ENCODE measurements around the gene NPLOC4.
A peak's percentile ranks its signal among the peaks of the same experiment; 100 is the strongest.

Gene NPLOC4

DNA sequence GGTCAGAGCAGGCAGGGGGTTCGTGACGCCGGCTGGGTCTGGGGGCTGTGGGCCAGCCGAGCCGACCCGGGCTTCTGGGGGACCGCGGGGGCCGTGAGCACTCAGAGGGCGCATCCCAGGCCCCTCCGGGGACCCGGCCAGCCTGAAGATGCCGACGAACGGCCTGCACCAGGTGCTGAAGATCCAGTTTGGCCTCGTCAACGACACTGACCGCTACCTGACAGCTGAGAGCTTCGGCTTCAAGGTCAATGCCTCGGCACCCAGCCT, 108.6 kb downstream of the NPLOC4 start:
- no peak for TF ChIP-seq PAX5 (IDR thresholded peaks at IDR 0.05; ENCODE audit: insufficient read depth, low read length, severe bottlenecking)
- no peak for FAIRE-seq
- no peak for DNase-seq (ENCODE audit: insufficient read length, low spot score)

- TF ChIP-seq SPI1 (IDR thresholded peaks at IDR 0.05; ENCODE audit: low read depth, low read length) (no peak), POU2F2 (IDR thresholded peaks at IDR 0.05; ENCODE audit: low read depth, low read length) (no peak), POLR2AphosphoS5 (IDR thresholded peaks at IDR 0.05; ENCODE audit: low read depth, low read length) (no peak), PAX5 (IDR thresholded peaks at IDR 0.05; ENCODE audit: insufficient read depth, low read length, severe bottlenecking) (no peak), TAF1 (IDR thresholded peaks at IDR 0.05; ENCODE audit: low read depth, low read length) (no peak), POLR2A (IDR thresholded peaks at IDR 0.05; ENCODE audit: low read depth, low read length) (no peak)
- DNase-seq (ENCODE audit: insufficient read length, low spot score) (no peak), FAIRE-seq (no peak)
These were observed 109.1 kb downstream of the NPLOC4 start, which contains the start of gene FSCN2 for GRCh38 chr17:81527591-81528383. Gene FSCN2, plus strand, starts transcription at chr17:81528377. Its CDS starts 155 bp downstream, at chr17:81528532.

- no peak for TF ChIP-seq PAX5 (IDR thresholded peaks at IDR 0.05; ENCODE audit: insufficient read depth, low read length, severe bottlenecking)
- TF ChIP-seq SPI1 (IDR thresholded peaks at IDR 0.05; ENCODE audit: low read depth, low read length), result no peak
- no peak for TF ChIP-seq POLR2A (IDR thresholded peaks at IDR 0.05; ENCODE audit: low read depth, low read length)
- no peak for TF ChIP-seq POLR2AphosphoS5 (IDR thresholded peaks at IDR 0.05; ENCODE audit: low read depth, low read length)
- no peak for TF ChIP-seq TAF1 (IDR thresholded peaks at IDR 0.05; ENCODE audit: low read depth, low read length)
- no peak for TF ChIP-seq POU2F2 (IDR thresholded peaks at IDR 0.05; ENCODE audit: low read depth, low read length)
- FAIRE-seq, result no peak
These were observed 110.0 kb downstream of the NPLOC4 start for GRCh38 chr17:81526662-81527571.

DNA sequence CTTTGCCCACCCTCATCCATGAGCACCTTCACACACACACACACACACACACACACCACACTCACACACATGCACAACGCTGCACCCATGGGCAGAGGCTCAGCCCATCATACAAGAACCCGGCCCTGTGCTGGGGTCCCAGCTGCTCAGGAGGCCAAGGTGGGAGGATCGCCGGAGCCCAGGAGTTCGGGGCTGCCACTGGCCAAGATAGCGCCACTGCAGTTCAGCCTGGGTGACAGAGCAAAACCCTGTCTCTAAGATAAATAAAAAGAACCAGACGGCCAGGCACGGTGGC, 112.1 kb downstream of the NPLOC4 start:
- no peak for FAIRE-seq
- DNase-seq (ENCODE audit: insufficient read length, low spot score), result no peak
- TF ChIP-seq PAX5 (IDR thresholded peaks at IDR 0.05; ENCODE audit: insufficient read depth, low read length, severe bottlenecking) (no peak), POLR2AphosphoS5 (IDR thresholded peaks at IDR 0.05; ENCODE audit: low read depth, low read length) (no peak), TAF1 (IDR thresholded peaks at IDR 0.05; ENCODE audit: low read depth, low read length) (no peak), POU2F2 (IDR thresholded peaks at IDR 0.05; ENCODE audit: low read depth, low read length) (no peak), SPI1 (IDR thresholded peaks at IDR 0.05; ENCODE audit: low read depth, low read length) (no peak), POLR2A (IDR thresholded peaks at IDR 0.05; ENCODE audit: low read depth, low read length) (no peak)

More at GRCh38 chr17:81526662-81527571, 110.0 kb downstream of the NPLOC4 start:
- no peak for DNase-seq (ENCODE audit: insufficient read length, low spot score)

GRCh38 chr17:81524039-81524864, 112.7 kb downstream of the NPLOC4 start:
- no peak for TF ChIP-seq POU2F2 (IDR thresholded peaks at IDR 0.05; ENCODE audit: low read depth, low read length)
- no peak for TF ChIP-seq PAX5 (IDR thresholded peaks at IDR 0.05; ENCODE audit: insufficient read depth, low read length, severe bottlenecking)
- TF ChIP-seq SPI1 (IDR thresholded peaks at IDR 0.05; ENCODE audit: low read depth, low read length), result no peak
- no peak for TF ChIP-seq POLR2AphosphoS5 (IDR thresholded peaks at IDR 0.05; ENCODE audit: low read depth, low read length)
- TF ChIP-seq TAF1 (IDR thresholded peaks at IDR 0.05; ENCODE audit: low read depth, low read length), result no peak
- no peak for TF ChIP-seq POLR2A (IDR thresholded peaks at IDR 0.05; ENCODE audit: low read depth, low read length)
- DNase-seq (ENCODE audit: insufficient read length, low spot score), result no peak

DNA sequence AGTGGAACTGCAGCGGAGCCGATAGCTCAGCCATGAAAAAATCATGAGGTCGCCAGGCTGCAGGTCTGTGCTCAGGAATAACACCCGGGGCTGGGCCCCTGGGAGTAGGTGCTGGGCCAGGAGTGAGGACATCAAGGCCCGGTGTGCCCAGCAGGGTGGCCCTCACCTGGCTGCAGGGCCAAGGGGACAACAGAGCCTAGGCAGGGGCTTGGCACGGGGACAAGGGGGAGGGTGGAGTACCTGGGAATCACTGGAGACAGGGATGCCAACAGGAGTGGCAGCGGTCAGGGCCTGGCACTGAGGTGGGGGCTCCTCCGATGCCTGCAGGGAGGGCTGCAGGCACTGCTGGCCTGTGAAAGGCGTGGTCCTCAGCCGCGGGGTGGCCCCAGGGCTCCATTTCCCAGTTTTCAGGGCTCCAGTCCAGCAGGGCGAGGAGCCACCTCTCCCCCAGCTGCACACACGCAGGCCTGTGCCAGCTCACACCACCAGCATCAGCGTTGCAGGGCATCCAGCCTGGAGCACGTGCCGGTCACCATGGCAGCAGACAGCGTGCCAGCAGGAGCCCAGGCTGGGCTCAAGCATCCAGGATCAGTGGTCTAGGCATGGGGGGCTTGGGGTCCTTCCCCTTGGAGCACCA, 113.4 kb downstream of the NPLOC4 start:
- DNase-seq (ENCODE audit: insufficient read length, low spot score), result no peak
- no peak for TF ChIP-seq POLR2AphosphoS5 (IDR thresholded peaks at IDR 0.05; ENCODE audit: low read depth, low read length)
- TF ChIP-seq TAF1 (IDR thresholded peaks at IDR 0.05; ENCODE audit: low read depth, low read length), result no peak
- TF ChIP-seq SPI1 (IDR thresholded peaks at IDR 0.05; ENCODE audit: low read depth, low read length), result no peak
- no peak for TF ChIP-seq POLR2A (IDR thresholded peaks at IDR 0.05; ENCODE audit: low read depth, low read length)
- FAIRE-seq, result no peak

More at GRCh38 chr17:81524039-81524864, 112.7 kb downstream of the NPLOC4 start:
- FAIRE-seq, result no peak

GRCh38 chr17:81522491-81523401, 114.2 kb downstream of the NPLOC4 start:
- TF ChIP-seq POLR2A (IDR thresholded peaks at IDR 0.05; ENCODE audit: low read depth, low read length), result no peak
- no peak for TF ChIP-seq SPI1 (IDR thresholded peaks at IDR 0.05; ENCODE audit: low read depth, low read length)
- no peak for TF ChIP-seq TAF1 (IDR thresholded peaks at IDR 0.05; ENCODE audit: low read depth, low read length)
- FAIRE-seq (no peak), DNase-seq (ENCODE audit: insufficient read length, low spot score) (no peak)

GRCh38 chr17:81520021-81520901, 116.7 kb downstream of the NPLOC4 start:
- DNase-seq (ENCODE audit: insufficient read length, low spot score) (no peak), FAIRE-seq (no peak)
- TF ChIP-seq SPI1 (IDR thresholded peaks at IDR 0.05; ENCODE audit: low read depth, low read length), result no peak
- no peak for TF ChIP-seq TAF1 (IDR thresholded peaks at IDR 0.05; ENCODE audit: low read depth, low read length)
- no peak for TF ChIP-seq PAX5 (IDR thresholded peaks at IDR 0.05; ENCODE audit: insufficient read depth, low read length, severe bottlenecking)
- TF ChIP-seq POLR2A (IDR thresholded peaks at IDR 0.05; ENCODE audit: low read depth, low read length), result 0 out of 2 replicates have a peak, but pooled peaks have one; percentile 30
- no peak for TF ChIP-seq POLR2AphosphoS5 (IDR thresholded peaks at IDR 0.05; ENCODE audit: low read depth, low read length)
- TF ChIP-seq POU2F2 (IDR thresholded peaks at IDR 0.05; ENCODE audit: low read depth, low read length), result 0 out of 2 replicates have a peak, but pooled peaks have one; percentile 20

All from GM12891 (cell line).